ENCODE measurements around the gene MGST1.

GRCh38 chr12:16335838-16336237 is 11.6 kb upstream of the MGST1 start:
- TF ChIP-seq CTCF (IDR thresholded peaks at IDR 0.05) (no peak), POLR2A (IDR thresholded peaks at IDR 0.05) (no peak)

Data from body of pancreas (tissue), 4 donors.